ENCODE results near the gene NLGN1. TPM values are rescaled to one million over a fixed set of nuclear protein-coding genes. Genes with fewer than 3 reads are reported as not detected.

The NLGN1 gene
- total and polyA plus RNA-seq, 2 of the 13 experiments (the other 11 are each of a cell fraction or from before 2014, with no cell fraction given), result not detected

- POLR2A ChIA-PET, result no interaction called here
- in situ Hi-C loops (cut with HindIII; ENCODE audit: extremely low pct_ligation_motif_present, low pct_unique_long_range_greater_than_20kb), result no loop called here
- ATAC-seq (no peak), FAIRE-seq (no peak), DNase-seq (ENCODE audit: low spot score) (no peak)
- Histone ChIP-seq H3K9ac (ENCODE audit: insufficient read depth, low read depth, low read length) (no peak overlapping the region), H4K20me1 (ENCODE audit: insufficient read depth, low read length) (no peaks in the 10 kb centered on the region), H2AFZ (ENCODE audit: low read length) (no peak overlapping the region), H3K9me3 (ENCODE audit: low read length) (no peaks in the 10 kb centered on the region), H3K27ac (ENCODE audit: extremely low read length, insufficient read depth, low read length) (no peak overlapping the region), H3K36me3 (replicated peaks in 1 of 2; ENCODE audit: control insufficient read depth in 1 of 2, insufficient read depth in 2 of 2, low read length in 2 of 2) (no peaks in the 10 kb centered on the region), H3K27me3 (ENCODE audit: control insufficient read depth in 1 of 2, insufficient read depth in 2 of 2, low read length in 2 of 2) (no peaks in the 10 kb centered on the region), H3K4me2 (ENCODE audit: low read depth, low read length) (no peak overlapping the region), H3K4me3 (replicated peaks in 1 of 3; ENCODE audit: insufficient read depth in 1 of 3, low read depth in 2 of 3, low read length in 3 of 3) (no peak overlapping the region), H3K4me1 (ENCODE audit: insufficient read depth, low read length) (no peaks in the 10 kb centered on the region), H3K79me2 (ENCODE audit: insufficient read depth, low read length) (no peaks in the 10 kb centered on the region)
- CTCF ChIA-PET (ENCODE audit: low intra/inter-chr PET ratio, low total read pairs), result no interaction called here
- no peak for TF ChIP-seq ARID5B (CRISPR knock-in tag; IDR thresholded peaks at IDR 0.05)
- TF ChIP-seq NCOA5 (CRISPR knock-in tag; IDR thresholded peaks at IDR 0.05), result no peak
- no peak for TF ChIP-seq SOX5 (CRISPR knock-in tag; IDR thresholded peaks at IDR 0.05; ENCODE audit: borderline replicate concordance)
- TF ChIP-seq THAP7 (CRISPR knock-in tag; IDR thresholded peaks at IDR 0.05), result no peak
- no TSS peak for BruUV-seq (replicated peaks)
- 0% methylated on average over 4 of the region's 4 CpGs for WGBS (ENCODE audit: low lambda C conversion rate)
- intact Hi-C loops (cut with micrococcal nuclease; ENCODE audit: unreplicated experiment), result no loop called here
These were observed 823.4 kb downstream of the NLGN1 start for GRCh38 chr3:174220775-174221554.
